ENCODE data around the gene FAM236D.
"Not testable (repeated sequence)": the region's sequence is repeated elsewhere in the genome, so short reads cannot be mapped to it uniquely, and the experiment has no call there.

DNA sequence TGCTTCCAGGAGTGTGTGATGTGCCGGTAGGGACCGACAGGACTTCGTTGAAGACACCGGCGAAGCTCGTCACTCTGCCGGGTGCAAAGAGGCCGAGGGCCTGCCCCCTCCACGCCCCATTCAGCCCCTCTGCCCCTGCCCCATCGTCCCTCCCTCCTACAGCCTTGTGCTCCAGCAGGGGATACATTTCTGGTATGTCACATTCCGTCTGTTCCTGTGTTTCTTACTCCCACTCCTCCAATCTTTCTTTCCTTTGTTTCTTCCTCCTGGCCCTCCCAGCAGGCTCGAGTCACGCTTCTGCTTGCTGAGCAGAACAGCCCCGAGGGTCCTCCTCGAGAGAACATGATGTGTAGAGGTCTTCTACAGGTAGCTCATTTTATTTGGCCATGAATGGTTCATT is 25.4 kb downstream of the FAM236D start, which contains the start of gene FAM236B:
- not testable (repeated sequence) for TF ChIP-seq EZH2 (IDR thresholded peaks at IDR 0.05; ENCODE audit: borderline replicate concordance, low read depth, low read length, severe bottlenecking); POLR2AphosphoS5 (IDR thresholded peaks at IDR 0.05; ENCODE audit: insufficient read depth, low read depth, low read length); POLR2A (IDR thresholded peaks at IDR 0.05; ENCODE audit: low read depth, low read length); JUN (IDR thresholded peaks at IDR 0.05; ENCODE audit: borderline replicate concordance, insufficient read depth, insufficient read length, low read depth)
- TF ChIP-seq, protein P1, sequence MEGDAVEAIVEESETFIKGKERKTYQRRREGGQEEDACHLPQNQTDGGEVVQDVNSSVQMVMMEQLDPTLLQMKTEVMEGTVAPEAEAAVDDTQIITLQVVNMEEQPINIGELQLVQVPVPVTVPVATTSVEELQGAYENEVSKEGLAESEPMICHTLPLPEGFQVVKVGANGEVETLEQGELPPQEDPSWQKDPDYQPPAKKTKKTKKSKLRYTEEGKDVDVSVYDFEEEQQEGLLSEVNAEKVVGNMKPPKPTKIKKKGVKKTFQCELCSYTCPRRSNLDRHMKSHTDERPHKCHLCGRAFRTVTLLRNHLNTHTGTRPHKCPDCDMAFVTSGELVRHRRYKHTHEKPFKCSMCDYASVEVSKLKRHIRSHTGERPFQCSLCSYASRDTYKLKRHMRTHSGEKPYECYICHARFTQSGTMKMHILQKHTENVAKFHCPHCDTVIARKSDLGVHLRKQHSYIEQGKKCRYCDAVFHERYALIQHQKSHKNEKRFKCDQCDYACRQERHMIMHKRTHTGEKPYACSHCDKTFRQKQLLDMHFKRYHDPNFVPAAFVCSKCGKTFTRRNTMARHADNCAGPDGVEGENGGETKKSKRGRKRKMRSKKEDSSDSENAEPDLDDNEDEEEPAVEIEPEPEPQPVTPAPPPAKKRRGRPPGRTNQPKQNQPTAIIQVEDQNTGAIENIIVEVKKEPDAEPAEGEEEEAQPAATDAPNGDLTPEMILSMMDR (IDR thresholded peaks at IDR 0.05; ENCODE audit: extremely low read depth in 1 of 2, insufficient read depth in 1 of 2, low read depth in 1 of 2, low read length in 2 of 2), result not testable (repeated sequence)
- TF ChIP-seq, protein P2, sequence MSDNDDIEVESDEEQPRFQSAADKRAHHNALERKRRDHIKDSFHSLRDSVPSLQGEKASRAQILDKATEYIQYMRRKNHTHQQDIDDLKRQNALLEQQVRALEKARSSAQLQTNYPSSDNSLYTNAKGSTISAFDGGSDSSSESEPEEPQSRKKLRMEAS (IDR thresholded peaks at IDR 0.05; ENCODE audit: insufficient read depth, insufficient read length), result not testable (repeated sequence)
